RWPE2 (cell line): Measurements from ENCODE around the gene MAMDC2.

Experiments used
- ATAC-seq: fragments of 200-7000 bp; cut with Tn5 transposase; 3 replicates; pipeline ENCODE4 v1.9.1; 2021; ENCODE audit warnings: low read depth
- DNase-seq: peaks from one replicate; pipeline ENCODE4 v3.0.0-alpha.2; 2020; ENCODE audit warnings: low spot score
- H3K27ac ChIP-seq: fragments of 450-650 bp; 2 replicates; pipeline ENCODE4 v1.5.1; 2017; ENCODE audit warnings: mild to moderate bottlenecking; ENCODE audit not compliant: poor library complexity, severe bottlenecking
- H3K27me3 ChIP-seq: fragments of 250-450 bp; sonication (Bioruptor Pico); 2 replicates; pipeline ENCODE4 v1.5.1; 2021; ENCODE audit warnings: mild to moderate bottlenecking, moderate library complexity; ENCODE audit not compliant: insufficient read depth, poor library complexity, severe bottlenecking
- H3K36me3 ChIP-seq: fragments of 250-450 bp; sonication (Bioruptor Pico); 2 replicates; pipeline ENCODE4 v1.5.1; 2020; ENCODE audit warnings: low read depth, mild to moderate bottlenecking, moderate library complexity
- H3K4me1 ChIP-seq: fragments of 250-450 bp; sonication (Bioruptor Pico); 2 replicates; pipeline ENCODE4 v1.5.1; 2021; ENCODE audit warnings: mild to moderate bottlenecking, moderate library complexity; ENCODE audit not compliant: insufficient read depth, poor library complexity, severe bottlenecking
- H3K4me3 ChIP-seq: fragments of 250-450 bp; sonication (Bioruptor Pico); 2 replicates; pipeline ENCODE4 v1.5.1; 2021; ENCODE audit warnings: mild to moderate bottlenecking, moderate library complexity; ENCODE audit not compliant: severe bottlenecking
- H3K9me3 ChIP-seq: fragments of 250-450 bp; sonication (Bioruptor Pico); 2 replicates; pipeline ENCODE4 v1.5.1; 2021; ENCODE audit warnings: mild to moderate bottlenecking, moderate library complexity; ENCODE audit not compliant: severe bottlenecking
- TF ChIP-seq, protein P1 (sequence below): fragments of 450-650 bp; IDR thresholded peaks from one replicate; pipeline ENCODE4 v1.5.1; 2017; ENCODE audit warnings: mild to moderate bottlenecking, moderate library complexity; ENCODE audit not compliant: poor library complexity, severe bottlenecking

MAMDC2 gene

DNA sequence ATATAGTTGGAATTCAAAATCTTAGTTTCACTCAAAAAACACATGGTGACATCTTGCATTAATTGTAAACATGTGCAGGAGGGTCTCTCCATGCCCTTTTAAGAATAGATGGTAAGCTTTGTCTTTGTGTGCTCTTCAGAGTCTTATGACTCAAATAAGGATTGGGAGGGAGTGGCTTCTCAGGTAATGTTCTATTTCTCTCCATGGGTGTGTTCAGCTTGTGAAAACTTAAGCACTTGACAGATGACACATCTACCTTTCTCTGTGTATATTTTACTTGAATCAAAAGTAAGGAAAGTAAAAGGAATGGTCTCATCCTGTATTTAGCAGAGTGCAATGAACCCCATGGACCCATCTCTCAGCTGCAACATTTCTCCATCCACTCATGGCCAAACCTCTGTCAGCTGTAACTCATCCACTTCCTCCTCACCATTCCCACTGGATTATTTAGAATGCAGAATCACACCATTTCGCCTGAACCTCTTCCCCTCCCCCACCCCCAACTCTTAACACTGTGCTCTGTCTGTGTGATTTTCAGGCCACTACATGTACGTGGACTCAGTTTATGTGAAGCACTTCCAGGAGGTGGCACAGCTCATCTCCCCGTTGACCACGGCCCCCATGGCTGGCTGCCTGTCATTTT is 82.1 kb downstream of the MAMDC2 start:
- Histone ChIP-seq H3K9me3 (no peaks in the 10 kb centered on the region), H3K36me3 (no peaks in the 10 kb centered on the region), H3K27me3 (no peaks in the 10 kb centered on the region), H3K27ac (no peak overlapping the region), H3K4me1 (peaks cover 13% of the 10 kb centered on the region), H3K4me3 (no peak overlapping the region)
- DNase-seq = no peak
- TF ChIP-seq, protein P1, sequence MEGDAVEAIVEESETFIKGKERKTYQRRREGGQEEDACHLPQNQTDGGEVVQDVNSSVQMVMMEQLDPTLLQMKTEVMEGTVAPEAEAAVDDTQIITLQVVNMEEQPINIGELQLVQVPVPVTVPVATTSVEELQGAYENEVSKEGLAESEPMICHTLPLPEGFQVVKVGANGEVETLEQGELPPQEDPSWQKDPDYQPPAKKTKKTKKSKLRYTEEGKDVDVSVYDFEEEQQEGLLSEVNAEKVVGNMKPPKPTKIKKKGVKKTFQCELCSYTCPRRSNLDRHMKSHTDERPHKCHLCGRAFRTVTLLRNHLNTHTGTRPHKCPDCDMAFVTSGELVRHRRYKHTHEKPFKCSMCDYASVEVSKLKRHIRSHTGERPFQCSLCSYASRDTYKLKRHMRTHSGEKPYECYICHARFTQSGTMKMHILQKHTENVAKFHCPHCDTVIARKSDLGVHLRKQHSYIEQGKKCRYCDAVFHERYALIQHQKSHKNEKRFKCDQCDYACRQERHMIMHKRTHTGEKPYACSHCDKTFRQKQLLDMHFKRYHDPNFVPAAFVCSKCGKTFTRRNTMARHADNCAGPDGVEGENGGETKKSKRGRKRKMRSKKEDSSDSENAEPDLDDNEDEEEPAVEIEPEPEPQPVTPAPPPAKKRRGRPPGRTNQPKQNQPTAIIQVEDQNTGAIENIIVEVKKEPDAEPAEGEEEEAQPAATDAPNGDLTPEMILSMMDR = no peak
- ATAC-seq = peak; percentile 60

DNA sequence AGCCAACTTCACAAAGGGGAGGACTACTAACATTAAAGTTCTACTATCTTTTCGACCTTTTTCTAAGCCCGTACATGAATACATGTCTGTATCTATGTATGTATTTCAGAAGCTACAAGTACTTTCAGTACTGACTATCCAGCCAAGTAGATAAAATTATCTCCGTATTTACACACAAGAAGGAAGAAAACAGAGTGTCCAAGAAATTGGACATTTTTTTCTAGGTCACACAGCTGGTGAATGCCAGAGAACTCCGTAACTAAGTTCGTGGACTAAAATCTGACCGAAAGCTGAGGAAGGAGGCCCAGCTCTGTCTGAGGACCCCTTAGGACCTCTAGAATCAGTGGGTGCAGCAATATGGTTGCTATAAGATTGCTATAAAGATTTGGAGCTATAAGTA is 83.4 kb downstream of the MAMDC2 start:
- DNase-seq (no peak), ATAC-seq (no peak)
- Histone ChIP-seq H3K9me3 (no peaks in the 10 kb centered on the region), H3K27me3 (no peaks in the 10 kb centered on the region), H3K4me3 (no peak overlapping the region), H3K27ac (no peak overlapping the region), H3K36me3 (no peaks in the 10 kb centered on the region), H3K4me1 (peaks cover 15% of the 10 kb centered on the region)
- TF ChIP-seq, protein P1 = no peak

DNA sequence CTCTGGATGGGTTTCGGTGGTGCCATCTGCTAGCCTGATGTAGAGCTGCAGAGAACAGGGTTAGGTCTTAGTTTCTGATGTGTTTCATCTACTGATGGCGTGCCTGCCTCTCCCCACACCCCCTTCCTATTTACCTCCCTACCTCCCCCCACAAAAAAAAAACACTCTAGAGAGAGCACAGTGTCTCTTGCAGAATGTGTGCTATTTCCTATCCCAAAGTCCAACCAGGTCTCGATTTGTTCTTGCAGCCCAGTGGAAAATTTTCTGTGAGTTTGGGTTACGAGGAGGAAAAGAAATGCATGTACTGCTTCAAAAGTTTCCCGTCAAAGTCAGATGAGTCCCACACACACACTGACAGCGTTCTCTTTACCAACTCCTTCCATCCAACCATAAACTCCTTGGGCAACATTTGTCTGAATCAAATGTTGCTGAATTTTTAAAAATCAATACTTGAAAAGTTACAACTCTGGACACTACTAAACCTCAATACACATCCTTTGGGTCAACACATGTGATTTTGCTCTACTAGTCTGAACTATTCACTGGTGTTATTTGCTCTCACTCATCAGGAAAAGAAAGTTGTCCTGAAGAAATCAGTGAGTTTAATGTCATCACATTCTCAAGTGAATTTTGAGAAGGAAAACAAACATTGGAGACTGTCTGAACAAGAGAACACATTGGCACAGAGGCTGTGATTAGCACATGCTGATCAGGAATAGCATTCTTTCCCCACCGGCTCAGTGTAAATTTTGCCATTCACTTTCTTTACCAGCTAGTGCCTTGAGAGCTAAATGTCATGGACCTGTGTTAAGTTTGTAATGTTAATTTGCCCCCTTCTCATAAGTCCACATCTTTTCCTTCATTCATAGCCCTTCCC is 84.1 kb downstream of the MAMDC2 start:
- H3K4me1 ChIP-seq = peaks cover 15% of the 10 kb centered on the region
- TF ChIP-seq, protein P1 = no peak
- ATAC-seq (no peak), DNase-seq (no peak)
- no peak overlapping the region for H3K4me3 ChIP-seq
- H3K27ac ChIP-seq = no peak overlapping the region
- no peaks in the 10 kb centered on the region for H3K36me3 ChIP-seq
- no peaks in the 10 kb centered on the region for H3K27me3 ChIP-seq
- no peaks in the 10 kb centered on the region for H3K9me3 ChIP-seq

DNA sequence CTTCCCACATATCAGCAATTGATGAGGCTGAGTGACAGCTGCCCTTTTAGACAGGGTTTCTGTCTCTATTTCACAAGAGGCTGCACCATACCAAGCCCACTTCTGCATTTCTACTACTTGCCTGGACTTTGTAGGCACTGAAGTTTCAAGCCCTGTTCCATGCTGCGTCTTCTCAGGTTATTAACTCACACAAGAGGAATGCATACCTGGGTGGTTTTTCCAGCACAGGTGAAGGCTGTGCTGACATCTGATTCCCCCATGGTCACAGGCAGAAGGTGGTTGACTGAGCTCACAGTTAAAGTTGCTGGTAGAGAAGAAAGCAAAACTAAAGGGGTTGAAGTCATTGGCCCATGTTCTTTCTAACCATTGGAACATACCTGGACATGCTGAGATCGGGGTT is 86.6 kb downstream of the MAMDC2 start:
- TF ChIP-seq, protein P1 = no peak
- H3K4me1 ChIP-seq = peaks cover 15% of the 10 kb centered on the region
- ATAC-seq (peak; percentile 86), DNase-seq (no peak)
- H3K36me3 ChIP-seq = no peaks in the 10 kb centered on the region
- no peak overlapping the region for H3K27ac ChIP-seq
- H3K4me3 ChIP-seq = no peak overlapping the region
- H3K9me3 ChIP-seq = no peaks in the 10 kb centered on the region
- H3K27me3 ChIP-seq = no peaks in the 10 kb centered on the region
